Bronchial epithelial cell (primary cell): Measurements from ENCODE around the gene ADAM11. TPM values are rescaled to one million over a fixed set of nuclear protein-coding genes. Genes with fewer than 3 reads are reported as not detected.

ENCODE experiments used
- DNase-seq: peaks from one replicate; pipeline ENCODE4 v3.0.0-alpha.2; 2010; ENCODE audit warnings: low read depth
- FAIRE-seq: peaks from 2 replicates; lab custom pipeline; 2011; peaks lifted over from hg19 to GRCh38; lab: Jason Lieb, UNC
- H3K27me3 ChIP-seq: 2 replicates; pipeline ENCODE4 v1.5.1; 2011; ENCODE audit warnings: low read length; ENCODE audit not compliant: control insufficient read depth, insufficient read depth
- H3K36me3 ChIP-seq: 2 replicates; pipeline ENCODE4 v1.5.1; 2011; ENCODE audit warnings: low read length; ENCODE audit not compliant: control insufficient read depth, insufficient read depth
- H3K4me3 ChIP-seq: 2 replicates; pipeline ENCODE4 v1.5.1; 2011; ENCODE audit warnings: mild to moderate bottlenecking, low read depth, low read length, control low read depth
- CTCF ChIP-seq: IDR thresholded peaks from 2 replicates; pipeline ENCODE4 v1.5.1; 2011; ENCODE audit warnings: mild to moderate bottlenecking, moderate library complexity, low read length, control low read depth, inconsistent platforms; ENCODE audit not compliant: insufficient read depth, severe bottlenecking
- total RNA-seq: library from RNA; depleted of rRNA; stranded (reverse); fragments of >200 nt; gene quantifications from 2 replicates; pipeline ENCODE4 v1.2.1, GENCODE V29; 2014

Gene ADAM11
- total RNA-seq, 1 donor from 2014 or later: 0.53 TPM

GRCh38 chr17:44749076-44749979, 9.5 kb upstream of the ADAM11 start:
- no peak for TF ChIP-seq CTCF
- peaks cover 3% of the 10 kb centered on the region for H3K36me3 ChIP-seq
- H3K4me3 ChIP-seq: no peak overlapping the region
- no peaks in the 10 kb centered on the region for H3K27me3 ChIP-seq
- DNase-seq (no peak), FAIRE-seq (no peak)

- peaks cover 3% of the 10 kb centered on the region for H3K36me3 ChIP-seq
- H3K4me3 ChIP-seq: no peak overlapping the region
- no peaks in the 10 kb centered on the region for H3K27me3 ChIP-seq
- FAIRE-seq (no peak), DNase-seq (no peak)
- no peak for TF ChIP-seq CTCF
Measured at GRCh38 chr17:44749980-44750318, 8.8 kb upstream of the ADAM11 start.

GRCh38 chr17:44751331-44751730, 7.5 kb upstream of the ADAM11 start:
- DNase-seq (no peak), FAIRE-seq (no peak)
- H3K4me3 ChIP-seq: no peak overlapping the region
- no peaks in the 10 kb centered on the region for H3K27me3 ChIP-seq
- TF ChIP-seq CTCF: no peak
- H3K36me3 ChIP-seq: peaks cover 3% of the 10 kb centered on the region

GRCh38 chr17:44751806-44752205, 7.0 kb upstream of the ADAM11 start:
- TF ChIP-seq CTCF: no peak
- Histone ChIP-seq H3K27me3 (no peaks in the 10 kb centered on the region), H3K4me3 (no peak overlapping the region), H3K36me3 (peaks cover 3% of the 10 kb centered on the region)
- DNase-seq (no peak), FAIRE-seq (no peak)

GRCh38 chr17:44752953-44753861, 5.6 kb upstream of the ADAM11 start:
- DNase-seq: no peak
- H3K36me3 ChIP-seq: peaks cover 2% of the 10 kb centered on the region
- no peak for TF ChIP-seq CTCF
- no peak overlapping the region for H3K4me3 ChIP-seq
- H3K27me3 ChIP-seq: peaks cover 10% of the 10 kb centered on the region
- FAIRE-seq: no peak
